Measurements from ENCODE around the gene CDC42SE2.
"Not testable (repeated sequence)": the region's sequence is repeated elsewhere in the genome, so short reads cannot be mapped to it uniquely, and the experiment has no call there.

Gene CDC42SE2

GRCh38 chr5:131277447-131277846, 13.6 kb downstream of the CDC42SE2 start:
- no peak for TF ChIP-seq CTCF (IDR thresholded peaks at IDR 0.05; ENCODE audit: borderline replicate concordance, insufficient read depth, low read depth, low read length)
- no peak overlapping the region for H3K4me3 ChIP-seq (ENCODE audit: low read depth, low read length)

GRCh38 chr5:131277875-131278740, 14.3 kb downstream of the CDC42SE2 start:
- no peak for TF ChIP-seq CTCF (IDR thresholded peaks at IDR 0.05; ENCODE audit: borderline replicate concordance, insufficient read depth, low read depth, low read length)

GRCh38 chr5:131278741-131279124, 14.9 kb downstream of the CDC42SE2 start:
- not testable (repeated sequence) for H3K4me3 ChIP-seq (ENCODE audit: low read depth, low read length)

More at GRCh38 chr5:131277875-131278740, 14.3 kb downstream of the CDC42SE2 start:
- H3K4me3 ChIP-seq (ENCODE audit: low read depth, low read length) = no peak overlapping the region

GRCh38 chr5:131279204-131279603, 15.4 kb downstream of the CDC42SE2 start:
- no peak for TF ChIP-seq CTCF (IDR thresholded peaks at IDR 0.05; ENCODE audit: borderline replicate concordance, insufficient read depth, low read depth, low read length)
- no peak overlapping the region for H3K4me3 ChIP-seq (ENCODE audit: low read depth, low read length)

- H3K4me3 ChIP-seq (ENCODE audit: low read depth, low read length) = no peak overlapping the region
- TF ChIP-seq CTCF (IDR thresholded peaks at IDR 0.05; ENCODE audit: borderline replicate concordance, insufficient read depth, low read depth, low read length) = no peak
These were observed 16.6 kb downstream of the CDC42SE2 start for GRCh38 chr5:131280417-131280816.

- H3K4me3 ChIP-seq (ENCODE audit: low read depth, low read length) = no peak overlapping the region
- no peak for TF ChIP-seq CTCF (IDR thresholded peaks at IDR 0.05; ENCODE audit: borderline replicate concordance, insufficient read depth, low read depth, low read length)
These were observed 17.4 kb downstream of the CDC42SE2 start for GRCh38 chr5:131281133-131281867.

- H3K4me3 ChIP-seq (ENCODE audit: low read depth, low read length) = no peak overlapping the region
- no peak for TF ChIP-seq CTCF (IDR thresholded peaks at IDR 0.05; ENCODE audit: borderline replicate concordance, insufficient read depth, low read depth, low read length)
These were observed 18.0 kb downstream of the CDC42SE2 start for GRCh38 chr5:131281868-131282234.
